Measurements from ENCODE around the gene VSIG4. TPM values are rescaled to one million over a fixed set of nuclear protein-coding genes. Genes with fewer than 3 reads are reported as not detected.

VSIG4 gene
- total RNA-seq, 1 experiment from 2014 or later, result not detected

GRCh38 chrX:66016905-66017658 is 22.8 kb downstream of the VSIG4 start:
- Histone ChIP-seq H3K4me3 (ENCODE audit: low read depth, low read length) (no peak overlapping the region), H3K36me3 (ENCODE audit: control insufficient read depth, insufficient read depth, low read length) (no peaks in the 10 kb centered on the region), H3K4me1 (no peaks in the 10 kb centered on the region), H3K9me3 (no peaks in the 10 kb centered on the region), H3K27me3 (replicated peaks; ENCODE audit: control insufficient read depth, insufficient read depth, low read length) (no peaks in the 10 kb centered on the region)
- intact Hi-C loops (cut with micrococcal nuclease; ENCODE audit: unreplicated experiment), result no loop called here
- no peak for TF ChIP-seq CTCF (IDR thresholded peaks at IDR 0.05; ENCODE audit: insufficient read depth in 1 of 2, low read depth in 1 of 2, low read length in 1 of 2, severe bottlenecking in 1 of 2, unreplicated experiment in 1 of 2)
- POLR2A ChIA-PET, result no interaction called here
- Mint-ChIP-seq H3K9me3 (ENCODE audit: unreplicated experiment) (no peaks in the 10 kb centered on the region), H3K27me3 (ENCODE audit: insufficient read depth, unreplicated experiment) (no peaks in the 10 kb centered on the region), H3K36me3 (ENCODE audit: insufficient read depth, unreplicated experiment) (no peaks in the 10 kb centered on the region), H3K4me1 (ENCODE audit: low read depth, unreplicated experiment) (no peaks in the 10 kb centered on the region), H3K27ac (ENCODE audit: unreplicated experiment) (no peak overlapping the region), H3K4me3 (ENCODE audit: unreplicated experiment) (no peak overlapping the region)
- no peak for DNase-seq
- CTCF ChIA-PET, result no interaction called here
- BruUV-seq (replicated peaks), result no TSS peak

GRCh38 chrX:66015900-66016689 is 23.8 kb downstream of the VSIG4 start:
- intact Hi-C loops (cut with micrococcal nuclease; ENCODE audit: unreplicated experiment), result no loop called here
- TF ChIP-seq CTCF (IDR thresholded peaks at IDR 0.05; ENCODE audit: insufficient read depth in 1 of 2, low read depth in 1 of 2, low read length in 1 of 2, severe bottlenecking in 1 of 2, unreplicated experiment in 1 of 2), result no peak
- BruUV-seq (replicated peaks), result no TSS peak
- no peaks in the 10 kb centered on the region for H3K27me3 Mint-ChIP-seq (ENCODE audit: insufficient read depth, unreplicated experiment)
- no peaks in the 10 kb centered on the region for H3K9me3 Mint-ChIP-seq (ENCODE audit: unreplicated experiment)
- no peak overlapping the region for H3K27ac Mint-ChIP-seq (ENCODE audit: unreplicated experiment)
- no peaks in the 10 kb centered on the region for H3K9me3 ChIP-seq
- CTCF ChIA-PET, result no interaction called here
- no peaks in the 10 kb centered on the region for H3K4me1 Mint-ChIP-seq (ENCODE audit: low read depth, unreplicated experiment)
- no peaks in the 10 kb centered on the region for H3K4me1 ChIP-seq
- H3K4me3 Mint-ChIP-seq (ENCODE audit: unreplicated experiment), result no peak overlapping the region
- no peaks in the 10 kb centered on the region for H3K36me3 Mint-ChIP-seq (ENCODE audit: insufficient read depth, unreplicated experiment)
- no peaks in the 10 kb centered on the region for H3K27me3 ChIP-seq (replicated peaks; ENCODE audit: control insufficient read depth, insufficient read depth, low read length)
- POLR2A ChIA-PET, result no interaction called here
- H3K4me3 ChIP-seq (ENCODE audit: low read depth, low read length), result no peak overlapping the region
- H3K36me3 ChIP-seq (ENCODE audit: control insufficient read depth, insufficient read depth, low read length), result no peaks in the 10 kb centered on the region
- no peak for DNase-seq

GRCh38 chrX:66015152-66015831 is 24.6 kb downstream of the VSIG4 start:
- ChIA-PET POLR2A (no interaction called here), CTCF (no interaction called here)
- Mint-ChIP-seq H3K4me3 (ENCODE audit: unreplicated experiment) (no peak overlapping the region), H3K36me3 (ENCODE audit: insufficient read depth, unreplicated experiment) (no peaks in the 10 kb centered on the region), H3K4me1 (ENCODE audit: low read depth, unreplicated experiment) (no peaks in the 10 kb centered on the region), H3K27ac (ENCODE audit: unreplicated experiment) (no peak overlapping the region), H3K27me3 (ENCODE audit: insufficient read depth, unreplicated experiment) (no peaks in the 10 kb centered on the region), H3K9me3 (ENCODE audit: unreplicated experiment) (no peaks in the 10 kb centered on the region)
- H3K4me1 ChIP-seq, result no peaks in the 10 kb centered on the region
- intact Hi-C loops (cut with micrococcal nuclease; ENCODE audit: unreplicated experiment), result no loop called here
- TF ChIP-seq CTCF (IDR thresholded peaks at IDR 0.05; ENCODE audit: insufficient read depth in 1 of 2, low read depth in 1 of 2, low read length in 1 of 2, severe bottlenecking in 1 of 2, unreplicated experiment in 1 of 2), result no peak
- H3K4me3 ChIP-seq (ENCODE audit: low read depth, low read length), result no peak overlapping the region
- no peaks in the 10 kb centered on the region for H3K9me3 ChIP-seq
- H3K36me3 ChIP-seq (ENCODE audit: control insufficient read depth, insufficient read depth, low read length), result no peaks in the 10 kb centered on the region
- DNase-seq, result no peak
- no peaks in the 10 kb centered on the region for H3K27me3 ChIP-seq (replicated peaks; ENCODE audit: control insufficient read depth, insufficient read depth, low read length)
- BruUV-seq (replicated peaks), result no TSS peak
